HCT116 (cell line): ENCODE results near the gene FAM234B. TPM values are rescaled to one million over a fixed set of nuclear protein-coding genes. Genes with fewer than 3 reads are reported as not detected.

Experiments
- ATAC-seq: fragments of 200-7000 bp; cut with Tn5 transposase; 2 replicates; pipeline ENCODE4 v1.9.1; 2020; ENCODE audit warnings: mild to moderate bottlenecking, moderate library complexity
- BruUV-seq: library from RNA; stranded (reverse); fragments of 400-500 nt; replicated peaks from 2 replicates; lab custom pipeline; 2021; lab: Mats Ljungman, UMichigan
- CTCF ChIA-PET: fragments of 300-600 bp; sonication (Branson Sonifier 250); formaldehyde crosslinking; loops from one replicate; lab custom pipeline; 2021; ENCODE audit warnings: antibody characterized with exemption; lab: Charles Lee
- POLR2A ChIA-PET: fragments of 300-600, 350-600 bp; sonication (Branson Sonifier 250); formaldehyde crosslinking; loops from one replicate; lab custom pipeline; 2021; ENCODE audit warnings: antibody characterized with exemption; lab: Charles Lee
- RAD21 ChIA-PET, 2 experiments: fragments of 300-600 bp; sonication (Branson Sonifier 250); formaldehyde crosslinking; loops; one replicate each; lab custom pipeline; 2023; ENCODE audit warnings: low total read pairs in 2 of 2; ENCODE audit not compliant: uncharacterized antibody in 2 of 2, unreplicated experiment in 2 of 2, low non-redundant PET in 1 of 2; lab: Charles Lee
- DNase-seq: peaks from one replicate; pipeline ENCODE4 v3.0.0-alpha.2; 2010; ENCODE audit warnings: low read depth, low spot score
- H2AFZ ChIP-seq: fragments of 200-600 bp; shearing (Covaris generic), sonication (generic); 2 replicates; pipeline ENCODE4 v1.6.1; 2017; ENCODE audit warnings: low read depth, mixed run types, mixed read lengths, antibody characterized with exemption, low read length; ENCODE audit not compliant: poor library complexity, severe bottlenecking
- H3K27ac ChIP-seq: 2 replicates; pipeline ENCODE4 v1.5.1; 2012; ENCODE audit warnings: low read depth, low read length
- H3K27me3 ChIP-seq: fragments of 200-600 bp; sonication (generic); 2 replicates; pipeline ENCODE4 v1.6.1; 2016; ENCODE audit warnings: mixed run types, low read length, mixed read lengths; ENCODE audit not compliant: insufficient read depth
- H3K36me3 ChIP-seq, 2 experiments: fragments of 200-500 bp in 1 of 2; fragments of 200-600 bp in 1 of 2; sonication (Bioruptor generic) in 1 of 2; sonication (generic) in 1 of 2; 2 replicates each; pipeline versions ENCODE4 v1.5.1 to v1.6.1; 2014 to 2016; ENCODE audit warnings: low read length in 2 of 2, inconsistent platforms in 1 of 2, mixed read lengths in 1 of 2, mixed run types in 1 of 2; ENCODE audit not compliant: insufficient read depth in 2 of 2, control insufficient read depth in 1 of 2
- H3K4me1 ChIP-seq, 2 experiments: fragments of 200-600 bp in 1 of 2; sonication (generic) in 1 of 2; 2 replicates each; pipeline versions ENCODE4 v1.5.1 to v1.6.1; 2012 to 2017; ENCODE audit warnings: low read length in 2 of 2, inconsistent platforms in 1 of 2, mild to moderate bottlenecking in 1 of 2, mixed read lengths in 1 of 2, mixed run types in 1 of 2, moderate library complexity in 1 of 2; ENCODE audit not compliant: insufficient read depth in 2 of 2, control insufficient read depth in 1 of 2
- H3K4me2 ChIP-seq: fragments of 200-600 bp; sonication (generic); 2 replicates; pipeline ENCODE4 v1.6.1; 2017; ENCODE audit warnings: mixed run types, low read length, mixed read lengths
- H3K4me3 ChIP-seq, 2 experiments: fragments of 200-600 bp in 1 of 2; sonication (generic) in 1 of 2; replicated peaks in 1 of 2; 2 replicates each; pipeline ENCODE4 v1.5.1; 2011 to 2016; ENCODE audit warnings: low read length in 2 of 2, control low read depth in 1 of 2, low read depth in 1 of 2, mild to moderate bottlenecking in 1 of 2, mixed read lengths in 1 of 2, mixed run types in 1 of 2
- H3K79me2 ChIP-seq: fragments of 200-600 bp; sonication (generic); 2 replicates; pipeline ENCODE4 v1.6.1; 2017; ENCODE audit warnings: mild to moderate bottlenecking, mixed run types, low read length, moderate library complexity, mixed read lengths; ENCODE audit not compliant: insufficient read depth
- H3K9ac ChIP-seq: fragments of 200-600 bp; sonication (generic); 2 replicates; pipeline ENCODE4 v1.6.1; 2016; ENCODE audit warnings: low read length, mixed read lengths
- H3K9me2 ChIP-seq: fragments of 200-600 bp; sonication (generic), shearing (Covaris generic); 2 replicates; pipeline ENCODE4 v1.6.1; 2017; ENCODE audit warnings: mixed run types, mild to moderate bottlenecking, moderate library complexity; ENCODE audit not compliant: insufficient read depth
- H3K9me3 ChIP-seq, 2 experiments: fragments of 200-500 bp in 1 of 2; fragments of 200-600 bp in 1 of 2; sonication (Bioruptor generic) in 1 of 2; sonication (generic) in 1 of 2; 2 replicates each; pipeline ENCODE4 v1.6.1; 2014 to 2017; ENCODE audit warnings: low read length in 2 of 2, mixed read lengths in 2 of 2, inconsistent platforms in 1 of 2, low read depth in 1 of 2, mild to moderate bottlenecking in 1 of 2, mixed run types in 1 of 2, moderate library complexity in 1 of 2; ENCODE audit not compliant: control insufficient read depth in 1 of 2, insufficient read depth in 1 of 2
- H4K20me1 ChIP-seq: fragments of 200-600 bp; sonication (generic), shearing (Covaris generic); 2 replicates; pipeline ENCODE4 v1.6.1; 2017; ENCODE audit warnings: mixed run types, mild to moderate bottlenecking, moderate library complexity; ENCODE audit not compliant: insufficient read depth
- CBX3 ChIP-seq: IDR thresholded peaks from 2 replicates; pipeline ENCODE4 v1.6.1; 2012; ENCODE audit warnings: low read depth
- CEBPB ChIP-seq: IDR thresholded peaks from 2 replicates; pipeline ENCODE4 v1.6.1; 2012; ENCODE audit warnings: low read depth
- EGR1 ChIP-seq: IDR thresholded peaks from 2 replicates; pipeline ENCODE4 v1.6.1; 2012; ENCODE audit warnings: low read depth
- ELF1 ChIP-seq: IDR thresholded peaks from 2 replicates; pipeline ENCODE4 v1.6.1; 2012; ENCODE audit warnings: low read depth, borderline replicate concordance
- EZH2 ChIP-seq: fragments of 200-600 bp; sonication (generic); IDR thresholded peaks from 2 replicates; pipeline ENCODE4 v1.6.1; 2017; ENCODE audit warnings: antibody characterized with exemption, mixed run types
- EZH2phosphoT487 ChIP-seq: fragments of 200-600 bp; IDR thresholded peaks from 2 replicates; pipeline ENCODE4 v1.6.1; 2018; ENCODE audit warnings: antibody characterized with exemption, borderline replicate concordance
- FOSL1 ChIP-seq: IDR thresholded peaks from 2 replicates; pipeline ENCODE4 v1.6.1; 2012; ENCODE audit warnings: low read depth
- JUND ChIP-seq: IDR thresholded peaks from 2 replicates; pipeline ENCODE4 v1.6.1; 2012
- POLR2A ChIP-seq: IDR thresholded peaks from 2 replicates; pipeline ENCODE4 v1.7.0; 2011; ENCODE audit warnings: borderline replicate concordance; ENCODE audit not compliant: insufficient read depth, insufficient read length; ENCODE audit errors: extremely low read depth
- POLR2AphosphoS5 ChIP-seq: IDR thresholded peaks from 2 replicates; pipeline ENCODE4 v1.6.1; 2011; ENCODE audit warnings: mild to moderate bottlenecking, low read depth, low read length, moderate library complexity
- SIN3A ChIP-seq: IDR thresholded peaks from 2 replicates; pipeline ENCODE4 v1.6.1; 2012; ENCODE audit warnings: low read depth
- SRF ChIP-seq: IDR thresholded peaks from 2 replicates; pipeline ENCODE4 v1.6.1; 2012; ENCODE audit warnings: low read depth
- TCF7L2 ChIP-seq: IDR thresholded peaks from 2 replicates; pipeline ENCODE4 v1.7.0; 2011; ENCODE audit warnings: borderline replicate concordance, inconsistent platforms; ENCODE audit not compliant: insufficient read depth, insufficient read length; ENCODE audit errors: extremely low read depth
- YY1 ChIP-seq: IDR thresholded peaks from 2 replicates; pipeline ENCODE4 v1.6.1; 2011; ENCODE audit warnings: low read length, low read depth, moderate library complexity, mild to moderate bottlenecking; ENCODE audit not compliant: insufficient replicate concordance; ENCODE audit errors: extremely low read depth
- intact Hi-C: fragments of 100-400 bp; cut with micrococcal nuclease; formaldehyde crosslinking; loops from 2 replicates; pipeline ENCODE4 v1.10.0; 2022
- total RNA-seq: library from RNA; stranded (reverse); gene quantifications from one replicate; pipeline ENCODE4 v1.2.1, GENCODE V29; 2021; ENCODE audit not compliant: unreplicated experiment
- TF ChIP-seq, protein P1 (sequence below): IDR thresholded peaks from 2 replicates; pipeline ENCODE4 v1.6.1; 2012; ENCODE audit warnings: low read depth
- TF ChIP-seq, protein P2 (sequence below): IDR thresholded peaks from 2 replicates; pipeline ENCODE4 v1.6.1; 2012
- TF ChIP-seq, protein P3 (sequence below): IDR thresholded peaks from 2 replicates; pipeline ENCODE4 v1.6.1; 2011; ENCODE audit warnings: mild to moderate bottlenecking, low read length, moderate library complexity; ENCODE audit not compliant: insufficient replicate concordance; ENCODE audit errors: extremely low read depth
- TF ChIP-seq, protein P4 (sequence below), 3 experiments: fragments of 200-600 bp in 1 of 3; sonication (generic) in 1 of 3; IDR thresholded peaks in 2 of 3; conservative IDR thresholded peaks in 1 of 3; 2 replicates each; pipeline ENCODE4 v1.5.1; 2012 to 2017; ENCODE audit warnings: low read depth in 2 of 3, low read length in 2 of 3, antibody characterized with exemption in 1 of 3, borderline replicate concordance in 1 of 3, control low read depth in 1 of 3, mild to moderate bottlenecking in 1 of 3, mixed read lengths in 1 of 3, mixed run types in 1 of 3, moderate library complexity in 1 of 3; ENCODE audit not compliant: insufficient read depth in 1 of 3
- TF ChIP-seq, protein P5 (sequence below): IDR thresholded peaks from 2 replicates; pipeline ENCODE4 v1.6.1; 2012

FAM234B gene
- total RNA-seq, 1 experiment from 2014 or later, result 15.9 TPM

DNA sequence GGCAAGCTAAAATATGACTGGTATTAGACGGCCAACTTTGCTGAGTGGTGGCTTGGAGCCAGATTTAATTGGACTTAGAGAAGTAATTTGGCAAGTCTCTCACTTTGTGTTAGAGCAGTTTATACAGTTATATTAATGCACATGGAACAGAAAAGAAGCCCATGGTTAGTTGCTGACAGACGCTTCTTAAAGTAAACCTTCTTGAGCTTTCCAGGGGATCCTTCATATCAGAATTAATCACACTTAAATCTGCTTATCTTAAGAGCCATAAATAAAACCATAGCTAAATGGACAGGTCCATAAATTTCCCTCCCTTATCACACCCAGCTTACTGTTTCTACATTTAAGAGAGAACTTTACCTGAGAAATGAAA lies 49.7 kb downstream of the FAM234B start:
- intact Hi-C loops, result loop anchor here (10.0 kb wide), 1 partner anchor 279 kb away; the partner anchor contains the start of gene DDX47
- CTCF ChIA-PET, result no interaction called here
- no peaks in the 10 kb centered on the region for H3K79me2 ChIP-seq
- TF ChIP-seq EGR1 (no peak), CEBPB (no peak), EZH2 (no peak), JUND (no peak), TCF7L2 (no peak), CBX3 (no peak), FOSL1 (no peak), SRF (no peak), ELF1 (no peak), POLR2AphosphoS5 (no peak), POLR2A (no peak), EZH2phosphoT487 (no peak), YY1 (no peak), SIN3A (no peak)
- TF ChIP-seq, protein P1, sequence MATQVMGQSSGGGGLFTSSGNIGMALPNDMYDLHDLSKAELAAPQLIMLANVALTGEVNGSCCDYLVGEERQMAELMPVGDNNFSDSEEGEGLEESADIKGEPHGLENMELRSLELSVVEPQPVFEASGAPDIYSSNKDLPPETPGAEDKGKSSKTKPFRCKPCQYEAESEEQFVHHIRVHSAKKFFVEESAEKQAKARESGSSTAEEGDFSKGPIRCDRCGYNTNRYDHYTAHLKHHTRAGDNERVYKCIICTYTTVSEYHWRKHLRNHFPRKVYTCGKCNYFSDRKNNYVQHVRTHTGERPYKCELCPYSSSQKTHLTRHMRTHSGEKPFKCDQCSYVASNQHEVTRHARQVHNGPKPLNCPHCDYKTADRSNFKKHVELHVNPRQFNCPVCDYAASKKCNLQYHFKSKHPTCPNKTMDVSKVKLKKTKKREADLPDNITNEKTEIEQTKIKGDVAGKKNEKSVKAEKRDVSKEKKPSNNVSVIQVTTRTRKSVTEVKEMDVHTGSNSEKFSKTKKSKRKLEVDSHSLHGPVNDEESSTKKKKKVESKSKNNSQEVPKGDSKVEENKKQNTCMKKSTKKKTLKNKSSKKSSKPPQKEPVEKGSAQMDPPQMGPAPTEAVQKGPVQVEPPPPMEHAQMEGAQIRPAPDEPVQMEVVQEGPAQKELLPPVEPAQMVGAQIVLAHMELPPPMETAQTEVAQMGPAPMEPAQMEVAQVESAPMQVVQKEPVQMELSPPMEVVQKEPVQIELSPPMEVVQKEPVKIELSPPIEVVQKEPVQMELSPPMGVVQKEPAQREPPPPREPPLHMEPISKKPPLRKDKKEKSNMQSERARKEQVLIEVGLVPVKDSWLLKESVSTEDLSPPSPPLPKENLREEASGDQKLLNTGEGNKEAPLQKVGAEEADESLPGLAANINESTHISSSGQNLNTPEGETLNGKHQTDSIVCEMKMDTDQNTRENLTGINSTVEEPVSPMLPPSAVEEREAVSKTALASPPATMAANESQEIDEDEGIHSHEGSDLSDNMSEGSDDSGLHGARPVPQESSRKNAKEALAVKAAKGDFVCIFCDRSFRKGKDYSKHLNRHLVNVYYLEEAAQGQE, result no peak
- TF ChIP-seq, protein P2, sequence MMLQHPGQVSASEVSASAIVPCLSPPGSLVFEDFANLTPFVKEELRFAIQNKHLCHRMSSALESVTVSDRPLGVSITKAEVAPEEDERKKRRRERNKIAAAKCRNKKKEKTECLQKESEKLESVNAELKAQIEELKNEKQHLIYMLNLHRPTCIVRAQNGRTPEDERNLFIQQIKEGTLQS, result no peak
- TF ChIP-seq, protein P3, sequence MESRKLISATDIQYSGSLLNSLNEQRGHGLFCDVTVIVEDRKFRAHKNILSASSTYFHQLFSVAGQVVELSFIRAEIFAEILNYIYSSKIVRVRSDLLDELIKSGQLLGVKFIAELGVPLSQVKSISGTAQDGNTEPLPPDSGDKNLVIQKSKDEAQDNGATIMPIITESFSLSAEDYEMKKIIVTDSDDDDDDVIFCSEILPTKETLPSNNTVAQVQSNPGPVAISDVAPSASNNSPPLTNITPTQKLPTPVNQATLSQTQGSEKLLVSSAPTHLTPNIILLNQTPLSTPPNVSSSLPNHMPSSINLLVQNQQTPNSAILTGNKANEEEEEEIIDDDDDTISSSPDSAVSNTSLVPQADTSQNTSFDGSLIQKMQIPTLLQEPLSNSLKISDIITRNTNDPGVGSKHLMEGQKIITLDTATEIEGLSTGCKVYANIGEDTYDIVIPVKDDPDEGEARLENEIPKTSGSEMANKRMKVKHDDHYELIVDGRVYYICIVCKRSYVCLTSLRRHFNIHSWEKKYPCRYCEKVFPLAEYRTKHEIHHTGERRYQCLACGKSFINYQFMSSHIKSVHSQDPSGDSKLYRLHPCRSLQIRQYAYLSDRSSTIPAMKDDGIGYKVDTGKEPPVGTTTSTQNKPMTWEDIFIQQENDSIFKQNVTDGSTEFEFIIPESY, result no peak
- TF ChIP-seq, protein P4, sequence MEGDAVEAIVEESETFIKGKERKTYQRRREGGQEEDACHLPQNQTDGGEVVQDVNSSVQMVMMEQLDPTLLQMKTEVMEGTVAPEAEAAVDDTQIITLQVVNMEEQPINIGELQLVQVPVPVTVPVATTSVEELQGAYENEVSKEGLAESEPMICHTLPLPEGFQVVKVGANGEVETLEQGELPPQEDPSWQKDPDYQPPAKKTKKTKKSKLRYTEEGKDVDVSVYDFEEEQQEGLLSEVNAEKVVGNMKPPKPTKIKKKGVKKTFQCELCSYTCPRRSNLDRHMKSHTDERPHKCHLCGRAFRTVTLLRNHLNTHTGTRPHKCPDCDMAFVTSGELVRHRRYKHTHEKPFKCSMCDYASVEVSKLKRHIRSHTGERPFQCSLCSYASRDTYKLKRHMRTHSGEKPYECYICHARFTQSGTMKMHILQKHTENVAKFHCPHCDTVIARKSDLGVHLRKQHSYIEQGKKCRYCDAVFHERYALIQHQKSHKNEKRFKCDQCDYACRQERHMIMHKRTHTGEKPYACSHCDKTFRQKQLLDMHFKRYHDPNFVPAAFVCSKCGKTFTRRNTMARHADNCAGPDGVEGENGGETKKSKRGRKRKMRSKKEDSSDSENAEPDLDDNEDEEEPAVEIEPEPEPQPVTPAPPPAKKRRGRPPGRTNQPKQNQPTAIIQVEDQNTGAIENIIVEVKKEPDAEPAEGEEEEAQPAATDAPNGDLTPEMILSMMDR (IDR thresholded peaks at IDR 0.05 in 2 of 3, conservative IDR thresholded peaks at IDR 0.05 in 1 of 3; ENCODE audit: borderline replicate concordance in 1 of 3, insufficient read depth in 1 of 3, low read depth in 2 of 3, low read length in 2 of 3), result no peak
- TF ChIP-seq, protein P5, sequence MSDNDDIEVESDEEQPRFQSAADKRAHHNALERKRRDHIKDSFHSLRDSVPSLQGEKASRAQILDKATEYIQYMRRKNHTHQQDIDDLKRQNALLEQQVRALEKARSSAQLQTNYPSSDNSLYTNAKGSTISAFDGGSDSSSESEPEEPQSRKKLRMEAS, result no peak
- no peak overlapping the region; the same call in 1 of the 2 replicates for H3K27ac ChIP-seq
- peak overlapping the region in 1 of 2 experiments; percentile 20; a peak in 1 of 4 replicates for H3K4me3 ChIP-seq
- no peaks in the 10 kb centered on the region for H3K9me3 ChIP-seq
- peak overlapping the region; percentile 68 for H3K4me2 ChIP-seq
- POLR2A ChIA-PET, result interaction anchor here (0.6 to 1.0 kb wide), 2 partner anchors 102 to 147 kb away, joined by 3 to 4 read pairs; partner anchors contain the start of gene EMP1
- no peak for ATAC-seq
- H3K4me1 ChIP-seq, result peaks cover 21 to 50% of the 10 kb centered on the region in 2 experiments
- RAD21 ChIA-PET, result no interaction called here
- peak overlapping the region; percentile 37 for H3K9ac ChIP-seq
- DNase-seq, result no peak
- H4K20me1 ChIP-seq, result no peaks in the 10 kb centered on the region
- H3K36me3 ChIP-seq, result no peaks in the 10 kb centered on the region
- peak overlapping the region; percentile 24 for H2AFZ ChIP-seq
- no peaks in the 10 kb centered on the region for H3K9me2 ChIP-seq
- no peaks in the 10 kb centered on the region for H3K27me3 ChIP-seq
- BruUV-seq, result no TSS peak
